Esophagus (tissue), 2 donors: ENCODE data around the gene COL4A2. TPM values are rescaled to one million over a fixed set of nuclear protein-coding genes. Genes with fewer than 3 reads are reported as not detected.

Experiments
- H3K27ac ChIP-seq, 2 donors: one replicate each; pipeline ENCODE4 v1.5.1; 2013; ENCODE audit warnings: low read depth in 2 of 2, mild to moderate bottlenecking in 2 of 2, inconsistent platforms in 1 of 2, low read length in 1 of 2, moderate library complexity in 1 of 2
- H3K27me3 ChIP-seq, 2 donors: one replicate each; pipeline ENCODE4 v1.6.1; 2013; ENCODE audit warnings: low read length in 2 of 2, control low read depth in 1 of 2, mild to moderate bottlenecking in 1 of 2; ENCODE audit not compliant: insufficient read depth in 2 of 2, control insufficient read depth in 1 of 2
- H3K36me3 ChIP-seq, 2 donors: one replicate each; pipeline ENCODE4 v1.6.1; 2013; ENCODE audit warnings: low read length in 1 of 2; ENCODE audit not compliant: control insufficient read depth in 2 of 2, insufficient read depth in 2 of 2
- H3K4me1 ChIP-seq, 2 donors: one replicate each; pipeline ENCODE4 v1.6.1; 2013; ENCODE audit warnings: low read length in 1 of 2; ENCODE audit not compliant: control insufficient read depth in 2 of 2, insufficient read depth in 2 of 2
- H3K4me3 ChIP-seq, 2 donors: one replicate each; pipeline ENCODE4 v1.5.1; 2013; ENCODE audit warnings: low read length in 2 of 2, mild to moderate bottlenecking in 2 of 2, low read depth in 1 of 2, moderate library complexity in 1 of 2
- H3K9me3 ChIP-seq, 2 donors: one replicate each; pipeline ENCODE4 v1.6.1; 2013; ENCODE audit warnings: mild to moderate bottlenecking in 2 of 2, low read depth in 1 of 2, low read length in 1 of 2, moderate library complexity in 1 of 2; ENCODE audit not compliant: control insufficient read depth in 2 of 2, insufficient read depth in 1 of 2
- WGBS, 2 donors: extraction: QIAGEN DNeasy Blood & Tissue Kit; methylation state at CpG; one replicate each; pipeline ENCODE4 v1.1.7; 2013; 5-methylcytosine and 5-hydroxymethylcytosine counted together
- polyA plus RNA-seq, 2 donors: library from polyadenylated mRNA; stranded (reverse); fragments of 200-250 nt; gene quantifications; one replicate each; pipeline ENCODE4 v1.2.3, GENCODE V29; 2013
- donor health status: healthy with polysubstance abuse.
- donor health status: Bipolar disorder and iron deficiency.

COL4A2 gene
- polyA plus RNA-seq, 2 donors = 25.3 to 39.2 TPM

- Histone ChIP-seq H3K27me3 (no peaks in the 10 kb centered on the region), H3K27ac (no peak overlapping the region), H3K36me3 (peaks cover 0 to 12% of the 10 kb centered on the region in 2 donors), H3K4me1 (no peaks in the 10 kb centered on the region), H3K4me3 (no peak overlapping the region), H3K9me3 (no peaks in the 10 kb centered on the region)
- WGBS, 2 donors = 88 to 95% methylated on average over 10 of the region's 10 CpGs
Observed at GRCh38 chr13:110498765-110499164, 191.7 kb downstream of the COL4A2 start.

- Histone ChIP-seq H3K9me3 (no peaks in the 10 kb centered on the region), H3K27me3 (no peaks in the 10 kb centered on the region), H3K27ac (no peak overlapping the region), H3K36me3 (peaks cover 0 to 15% of the 10 kb centered on the region in 2 donors), H3K4me1 (no peaks in the 10 kb centered on the region), H3K4me3 (no peak overlapping the region)
- 82 to 83% methylated on average over 10 of the region's 10 CpGs for WGBS, 2 donors
Observed at GRCh38 chr13:110499621-110500281, 192.7 kb downstream of the COL4A2 start.

GRCh38 chr13:110500341-110500740 lies 193.3 kb downstream of the COL4A2 start:
- Histone ChIP-seq H3K36me3 (peaks cover 0 to 13% of the 10 kb centered on the region in 2 donors), H3K27me3 (no peaks in the 10 kb centered on the region), H3K4me1 (no peaks in the 10 kb centered on the region)

GRCh38 chr13:110501188-110501587 lies 194.1 kb downstream of the COL4A2 start:
- Histone ChIP-seq H3K9me3 (no peaks in the 10 kb centered on the region), H3K4me3 (no peak overlapping the region), H3K36me3 (peaks cover 0 to 15% of the 10 kb centered on the region in 2 donors), H3K4me1 (no peaks in the 10 kb centered on the region), H3K27me3 (no peaks in the 10 kb centered on the region), H3K27ac (no peak overlapping the region)
- 96 to 98% methylated on average over 9 of the region's 9 CpGs for WGBS, 2 donors

More at GRCh38 chr13:110500341-110500740, 193.3 kb downstream of the COL4A2 start:
- no peak overlapping the region for H3K4me3 ChIP-seq
- no peaks in the 10 kb centered on the region for H3K9me3 ChIP-seq
- no peak overlapping the region for H3K27ac ChIP-seq
- 81 to 88% methylated on average over 3 of the region's 3 CpGs for WGBS, 2 donors

GRCh38 chr13:110503037-110503901 lies 196.2 kb downstream of the COL4A2 start:
- Histone ChIP-seq H3K9me3 (no peaks in the 10 kb centered on the region), H3K27me3 (no peaks in the 10 kb centered on the region), H3K36me3 (peaks cover 0 to 10% of the 10 kb centered on the region in 2 donors), H3K4me1 (peaks cover 0 to 13% of the 10 kb centered on the region in 2 donors), H3K4me3 (no peak overlapping the region), H3K27ac (no peak overlapping the region)
- 69 to 71% methylated on average over 20 of the region's 20 CpGs for WGBS, 2 donors

GRCh38 chr13:110503979-110504499 lies 197.0 kb downstream of the COL4A2 start:
- no peak overlapping the region for H3K27ac ChIP-seq

GRCh38 chr13:110505594-110505993 lies 198.5 kb downstream of the COL4A2 start:
- Histone ChIP-seq H3K9me3 (no peaks in the 10 kb centered on the region), H3K36me3 (peaks cover 0 to 11% of the 10 kb centered on the region in 2 donors), H3K4me1 (peaks cover 0 to 13% of the 10 kb centered on the region in 2 donors), H3K4me3 (no peak overlapping the region), H3K27me3 (no peaks in the 10 kb centered on the region), H3K27ac (no peak overlapping the region)
- 92 to 94% methylated on average over 10 of the region's 10 CpGs for WGBS, 2 donors

More at GRCh38 chr13:110503979-110504499, 197.0 kb downstream of the COL4A2 start:
- Histone ChIP-seq H3K4me1 (peaks cover 0 to 13% of the 10 kb centered on the region in 2 donors), H3K4me3 (no peak overlapping the region), H3K27me3 (no peaks in the 10 kb centered on the region), H3K36me3 (peaks cover 0 to 9% of the 10 kb centered on the region in 2 donors), H3K9me3 (no peaks in the 10 kb centered on the region)
- 80 to 86% methylated on average over 17 to 18 of the region's 18 CpGs for WGBS, 2 donors

- Histone ChIP-seq H3K27ac (peak overlapping the region; percentile 10 to 47), H3K4me3 (no peak overlapping the region), H3K27me3 (no peaks in the 10 kb centered on the region), H3K36me3 (peaks cover 0 to 11% of the 10 kb centered on the region in 2 donors), H3K9me3 (no peaks in the 10 kb centered on the region), H3K4me1 (peaks cover 0 to 13% of the 10 kb centered on the region in 2 donors)
- 70 to 83% methylated on average over 18 of the region's 18 CpGs for WGBS, 2 donors
Observed at GRCh38 chr13:110506396-110506795, 199.3 kb downstream of the COL4A2 start.

- Histone ChIP-seq H3K9me3 (no peaks in the 10 kb centered on the region), H3K4me3 (no peak overlapping the region), H3K27me3 (no peaks in the 10 kb centered on the region), H3K27ac (peak overlapping the region; percentile 55 to 67), H3K36me3 (peaks cover 0 to 10% of the 10 kb centered on the region in 2 donors), H3K4me1 (peaks cover 0 to 13% of the 10 kb centered on the region in 2 donors)
- 35 to 39% methylated on average over 17 of the region's 17 CpGs for WGBS, 2 donors
Observed at GRCh38 chr13:110506859-110507566, 199.9 kb downstream of the COL4A2 start.
